WTC11 (cell line): ENCODE data around the gene FPR3. TPM values are rescaled to one million over a fixed set of nuclear protein-coding genes. Genes with fewer than 3 reads are reported as not detected.

ENCODE experiments used
- ATAC-seq: fragments of 200-7000 bp; cut with Tn5 transposase; 2 replicates; pipeline ENCODE4 v1.10.0; 2021; ENCODE audit warnings: mild to moderate bottlenecking, moderate library complexity
- CTCF ChIA-PET: fragments of 300-600 bp; sonication (Branson Sonifier 250); formaldehyde crosslinking; loops from one replicate; lab custom pipeline; 2021; ENCODE audit warnings: antibody characterized with exemption; lab: Charles Lee
- POLR2A ChIA-PET: fragments of 350-600 bp; sonication (Branson Sonifier 250); formaldehyde crosslinking; loops from one replicate; lab custom pipeline; 2021; ENCODE audit warnings: antibody characterized with exemption; lab: Charles Lee
- DNase-seq: peaks from one replicate; pipeline ENCODE4 v3.0.0; 2021; ENCODE audit warnings: low spot score
- H3K27ac Mint-ChIP-seq: 2 replicates; pipeline ENCODE4 v1.8.0; 2021; ENCODE audit warnings: mixed read lengths
- H3K27me3 Mint-ChIP-seq: 2 replicates; pipeline ENCODE4 v1.8.0; 2021; ENCODE audit warnings: low read depth, mild to moderate bottlenecking, moderate library complexity, mixed read lengths
- H3K36me3 Mint-ChIP-seq: 2 replicates; pipeline ENCODE4 v1.8.0; 2021; ENCODE audit warnings: mixed read lengths
- H3K4me1 Mint-ChIP-seq: 2 replicates; pipeline ENCODE4 v1.8.0; 2022; ENCODE audit warnings: mixed read lengths
- H3K4me3 Mint-ChIP-seq: 2 replicates; pipeline ENCODE4 v1.8.0; 2021; ENCODE audit warnings: mild to moderate bottlenecking, moderate library complexity, mixed read lengths
- H3K9me3 Mint-ChIP-seq: 2 replicates; pipeline ENCODE4 v1.8.0; 2021; ENCODE audit warnings: mixed read lengths
- ATF2 ChIP-seq: sonication (generic); formaldehyde crosslinking; IDR thresholded peaks from 2 replicates; pipeline ENCODE4 v1.8.1; 2022; ENCODE audit warnings: low read depth, missing genetic modification reagents, borderline replicate concordance
- CREB1 ChIP-seq: sonication (generic); formaldehyde crosslinking; IDR thresholded peaks from 2 replicates; pipeline ENCODE4 v1.8.0; 2023; ENCODE audit warnings: mild to moderate bottlenecking, missing genetic modification reagents
- E2F1 ChIP-seq: sonication (generic); formaldehyde crosslinking; IDR thresholded peaks from 2 replicates; pipeline ENCODE4 v1.8.0; 2022; ENCODE audit warnings: mild to moderate bottlenecking, missing genetic modification reagents
- ETV6 ChIP-seq: sonication (generic); formaldehyde crosslinking; IDR thresholded peaks from 2 replicates; pipeline ENCODE4 v1.8.1; 2022; ENCODE audit warnings: mild to moderate bottlenecking, missing genetic modification reagents
- FOXJ3 ChIP-seq: sonication (generic); formaldehyde crosslinking; IDR thresholded peaks from 2 replicates; pipeline ENCODE4 v1.9.0; 2021; ENCODE audit warnings: missing genetic modification reagents, mild to moderate bottlenecking, borderline replicate concordance
- FOXP1 ChIP-seq: sonication (generic); formaldehyde crosslinking; IDR thresholded peaks from 2 replicates; pipeline ENCODE4 v1.8.0; 2022; ENCODE audit warnings: missing genetic modification reagents, mild to moderate bottlenecking, moderate library complexity, borderline replicate concordance
- HMGA2 ChIP-seq: fragments of 250-450 bp; sonication (Bioruptor Pico); IDR thresholded peaks from 2 replicates; pipeline ENCODE4 v1.4.0; 2021; ENCODE audit warnings: mild to moderate bottlenecking, moderate library complexity
- HMGXB4 ChIP-seq: sonication (generic); formaldehyde crosslinking; IDR thresholded peaks from 2 replicates; pipeline ENCODE4 v1.8.1; 2023; ENCODE audit warnings: mild to moderate bottlenecking, moderate library complexity, missing genetic modification reagents
- IRF1 ChIP-seq: sonication (generic); formaldehyde crosslinking; IDR thresholded peaks from 2 replicates; pipeline ENCODE4 v1.8.0; 2023; ENCODE audit warnings: missing genetic modification reagents
- MXD4 ChIP-seq: fragments of 250-450 bp; sonication (Bioruptor Pico); IDR thresholded peaks from 2 replicates; pipeline ENCODE4 v1.8.0; 2021; ENCODE audit warnings: mild to moderate bottlenecking, moderate library complexity, borderline replicate concordance
- NFATC4 ChIP-seq: fragments of 250-450 bp; sonication (Bioruptor Pico); IDR thresholded peaks from 2 replicates; pipeline ENCODE4 v1.9.0; 2021; ENCODE audit warnings: mild to moderate bottlenecking
- NFYB ChIP-seq: sonication (generic); formaldehyde crosslinking; conservative IDR thresholded peaks from 2 replicates; pipeline ENCODE4 v1.8.0; 2022; ENCODE audit warnings: low read depth, missing genetic modification reagents
- SMAD3 ChIP-seq: sonication (generic); formaldehyde crosslinking; IDR thresholded peaks from 2 replicates; pipeline ENCODE4 v1.8.0; 2022; ENCODE audit warnings: missing genetic modification reagents, mild to moderate bottlenecking, borderline replicate concordance
- STAT6 ChIP-seq: sonication (generic); formaldehyde crosslinking; conservative IDR thresholded peaks from 2 replicates; pipeline ENCODE4 v1.8.1; 2023; ENCODE audit warnings: mild to moderate bottlenecking, low read depth, missing genetic modification reagents, moderate library complexity
- ZNF232 ChIP-seq: sonication (generic); formaldehyde crosslinking; IDR thresholded peaks from 2 replicates; pipeline ENCODE4 v1.8.0; 2022; ENCODE audit warnings: mild to moderate bottlenecking, missing genetic modification reagents
- ZNF416 ChIP-seq: fragments of 250-450 bp; sonication (Bioruptor Pico); IDR thresholded peaks from 2 replicates; pipeline ENCODE4 v1.9.0; 2021; ENCODE audit warnings: mild to moderate bottlenecking, inconsistent platforms
- ZNF532 ChIP-seq: fragments of 250-450 bp; sonication (Bioruptor Pico); IDR thresholded peaks from 2 replicates; pipeline ENCODE4 v1.9.0; 2021; ENCODE audit warnings: mild to moderate bottlenecking, borderline replicate concordance
- ZSCAN18 ChIP-seq: fragments of 250-450 bp; sonication (Bioruptor Pico); IDR thresholded peaks from 2 replicates; pipeline ENCODE4 v2.1.2; 2022; ENCODE audit warnings: mild to moderate bottlenecking, moderate library complexity
- total RNA-seq: library from RNA; stranded (reverse); gene quantifications from 3 replicates; pipeline ENCODE4 v1.2.3, GENCODE V29; 2021

The FPR3 gene
- total RNA-seq, 1 experiment from 2014 or later: not detected

GRCh38 chr19:51781999-51782398, 13.0 kb upstream of the FPR3 start (continued):
- TF ChIP-seq HMGXB4 (CRISPR knock-in tag): no peak
- TF ChIP-seq IRF1 (CRISPR knock-in tag): no peak
- no peak for TF ChIP-seq NFYB (CRISPR knock-in tag)
- no peak for TF ChIP-seq MXD4 (CRISPR knock-in tag)
- no peak for TF ChIP-seq E2F1 (CRISPR knock-in tag)
- no peak for TF ChIP-seq FOXJ3 (CRISPR knock-in tag)
- TF ChIP-seq HMGA2 (CRISPR knock-in tag): no peak
- TF ChIP-seq NFATC4 (CRISPR knock-in tag): no peak
- TF ChIP-seq ETV6: no peak
- TF ChIP-seq, all 79 proteins: peak for 0

GRCh38 chr19:51783372-51783771, 11.6 kb upstream of the FPR3 start:
- Mint-ChIP-seq H3K27ac (no peak overlapping the region), H3K4me1 (no peaks in the 10 kb centered on the region), H3K27me3 (peaks cover 25% of the 10 kb centered on the region), H3K9me3 (peaks cover 5% of the 10 kb centered on the region), H3K36me3 (peaks cover 3% of the 10 kb centered on the region; the same call in 1 of the 2 replicates), H3K4me3 (no peak overlapping the region)
- ATAC-seq (peak; percentile 80), DNase-seq (peak; percentile 25)
- ChIA-PET CTCF (no interaction called here), POLR2A (no interaction called here)
- TF ChIP-seq FOXP1 (CRISPR knock-in tag): no peak
- TF ChIP-seq STAT6 (CRISPR knock-in tag): no peak
- no peak for TF ChIP-seq ZNF232 (CRISPR knock-in tag)
- no peak for TF ChIP-seq ZSCAN18 (CRISPR knock-in tag)
- TF ChIP-seq CREB1 (CRISPR knock-in tag): no peak
- no peak for TF ChIP-seq ZNF416 (CRISPR knock-in tag)
- no peak for TF ChIP-seq HMGA2 (CRISPR knock-in tag)

GRCh38 chr19:51784109-51784785, 10.7 kb upstream of the FPR3 start:
- ATAC-seq: no peak
- POLR2A ChIA-PET: no interaction called here
- peaks cover 3% of the 10 kb centered on the region; the same call in 1 of the 2 replicates for H3K36me3 Mint-ChIP-seq
- CTCF ChIA-PET: interaction anchor here (1.1 kb wide), 1 partner anchor 219 kb away, joined by 3 read pairs; no protein-coding TSS in a partner anchor
- H3K4me1 Mint-ChIP-seq: no peaks in the 10 kb centered on the region
- peaks cover 23% of the 10 kb centered on the region for H3K27me3 Mint-ChIP-seq
- H3K4me3 Mint-ChIP-seq: no peak overlapping the region
- peaks cover 7% of the 10 kb centered on the region for H3K9me3 Mint-ChIP-seq
- no peak overlapping the region for H3K27ac Mint-ChIP-seq
- no peak for DNase-seq
- TF ChIP-seq ATF2 (CRISPR knock-in tag): no peak
- TF ChIP-seq SMAD3 (CRISPR knock-in tag): no peak
- TF ChIP-seq FOXJ3 (CRISPR knock-in tag): no peak
- TF ChIP-seq ZNF532 (CRISPR knock-in tag): no peak
